ENCODE data around the gene ARHGEF28. TPM values are rescaled to one million over a fixed set of nuclear protein-coding genes. Genes with fewer than 3 reads are reported as not detected.

ARHGEF28 gene
- total RNA-seq, 1 experiment from 2014 or later: 6.1 TPM

GRCh38 chr5:73732045-73732444 is 106.0 kb downstream of the ARHGEF28 start:
- H3K4me2 ChIP-seq (ENCODE audit: low read length): no peak overlapping the region
- H3K27me3 ChIP-seq (ENCODE audit: insufficient read depth, low read length): no peaks in the 10 kb centered on the region
- H3K4me3 ChIP-seq (replicated peaks in 1 of 2; ENCODE audit: low read depth in 1 of 2, low read length in 2 of 2): no peak overlapping the region
- ChIA-PET POLR2A (no interaction called here), CTCF (no interaction called here), RAD21 (ENCODE audit: low non-redundant PET in 1 of 2, low total read pairs in 2 of 2, uncharacterized antibody in 2 of 2, unreplicated experiment in 2 of 2) (no interaction called here)
- H3K9me3 ChIP-seq (ENCODE audit: control insufficient read depth in 1 of 2, insufficient read depth in 1 of 2, low read depth in 1 of 2, low read length in 2 of 2): no peaks in the 10 kb centered on the region
- no peak overlapping the region for H3K27ac ChIP-seq (ENCODE audit: low read depth, low read length)
- no TSS peak for BruUV-seq (replicated peaks)
- TF ChIP-seq CBX3 (IDR thresholded peaks at IDR 0.05; ENCODE audit: low read depth) (no peak), SIN3A (IDR thresholded peaks at IDR 0.05; ENCODE audit: low read depth) (no peak)
- H3K79me2 ChIP-seq (ENCODE audit: insufficient read depth, low read length): no peaks in the 10 kb centered on the region
- no peaks in the 10 kb centered on the region for H3K36me3 ChIP-seq (ENCODE audit: control insufficient read depth in 1 of 2, insufficient read depth in 2 of 2, low read length in 2 of 2)
- intact Hi-C loops (cut with micrococcal nuclease): no loop called here
- no peak overlapping the region for H3K9ac ChIP-seq (ENCODE audit: low read length)
- no peaks in the 10 kb centered on the region for H3K9me2 ChIP-seq (ENCODE audit: insufficient read depth)
- no peak for DNase-seq (ENCODE audit: low read depth, low spot score)
- no peaks in the 10 kb centered on the region for H3K4me1 ChIP-seq (ENCODE audit: control insufficient read depth in 1 of 2, insufficient read depth in 2 of 2, low read length in 2 of 2)
- no peak for ATAC-seq
- no peak overlapping the region for H2AFZ ChIP-seq (ENCODE audit: low read depth, low read length, poor library complexity, severe bottlenecking)
- H4K20me1 ChIP-seq (ENCODE audit: insufficient read depth): no peaks in the 10 kb centered on the region

GRCh38 chr5:73733219-73733618 is 107.2 kb downstream of the ARHGEF28 start:
- RAD21 ChIA-PET (ENCODE audit: low non-redundant PET in 1 of 2, low total read pairs in 2 of 2, uncharacterized antibody in 2 of 2, unreplicated experiment in 2 of 2): no interaction called here
- Histone ChIP-seq H3K9me2 (ENCODE audit: insufficient read depth) (no peaks in the 10 kb centered on the region), H3K4me1 (ENCODE audit: control insufficient read depth in 1 of 2, insufficient read depth in 2 of 2, low read length in 2 of 2) (no peaks in the 10 kb centered on the region), H3K4me3 (replicated peaks in 1 of 2; ENCODE audit: low read depth in 1 of 2, low read length in 2 of 2) (no peak overlapping the region), H3K4me2 (ENCODE audit: low read length) (no peak overlapping the region), H2AFZ (ENCODE audit: low read depth, low read length, poor library complexity, severe bottlenecking) (no peak overlapping the region), H3K27ac (ENCODE audit: low read depth, low read length) (no peak overlapping the region), H3K36me3 (ENCODE audit: control insufficient read depth in 1 of 2, insufficient read depth in 2 of 2, low read length in 2 of 2) (no peaks in the 10 kb centered on the region), H4K20me1 (ENCODE audit: insufficient read depth) (no peaks in the 10 kb centered on the region), H3K27me3 (ENCODE audit: insufficient read depth, low read length) (no peaks in the 10 kb centered on the region), H3K9me3 (ENCODE audit: control insufficient read depth in 1 of 2, insufficient read depth in 1 of 2, low read depth in 1 of 2, low read length in 2 of 2) (no peaks in the 10 kb centered on the region), H3K9ac (ENCODE audit: low read length) (no peak overlapping the region), H3K79me2 (ENCODE audit: insufficient read depth, low read length) (no peaks in the 10 kb centered on the region)
- BruUV-seq (replicated peaks): no TSS peak
- intact Hi-C loops (cut with micrococcal nuclease): no loop called here
- POLR2A ChIA-PET: no interaction called here
- ATAC-seq: no peak
- CTCF ChIA-PET: no interaction called here
- DNase-seq (ENCODE audit: low read depth, low spot score): no peak
- no peak for TF ChIP-seq SIN3A (IDR thresholded peaks at IDR 0.05; ENCODE audit: low read depth)
- no peak for TF ChIP-seq EZH2 (IDR thresholded peaks at IDR 0.05)
- TF ChIP-seq ZFX (IDR thresholded peaks at IDR 0.05): no peak
- TF ChIP-seq SP1 (IDR thresholded peaks at IDR 0.05; ENCODE audit: low read depth): no peak
- no peak for TF ChIP-seq POLR2A (IDR thresholded peaks at IDR 0.05; ENCODE audit: borderline replicate concordance, extremely low read depth, insufficient read depth, insufficient read length)
- no peak for TF ChIP-seq EZH2phosphoT487 (IDR thresholded peaks at IDR 0.05; ENCODE audit: borderline replicate concordance)
- no peak for TF ChIP-seq ATF3 (IDR thresholded peaks at IDR 0.05)
- TF ChIP-seq SRF (IDR thresholded peaks at IDR 0.05; ENCODE audit: low read depth): no peak
- no peak for TF ChIP-seq EGR1 (IDR thresholded peaks at IDR 0.05; ENCODE audit: low read depth)
- no peak for TF ChIP-seq ZBTB33 (IDR thresholded peaks at IDR 0.05; ENCODE audit: extremely low read depth, insufficient replicate concordance, low read length)
- no peak for TF ChIP-seq YY1 (IDR thresholded peaks at IDR 0.05; ENCODE audit: extremely low read depth, insufficient replicate concordance, low read depth, low read length)
- TF ChIP-seq RAD21 (IDR thresholded peaks at IDR 0.05; ENCODE audit: low read depth): no peak
- no peak for TF ChIP-seq CTCF (IDR thresholded peaks at IDR 0.05 in 2 of 3, conservative IDR thresholded peaks at IDR 0.05 in 1 of 3; ENCODE audit: borderline replicate concordance in 1 of 3, insufficient read depth in 1 of 3, low read depth in 2 of 3, low read length in 2 of 3)
- no peak for TF ChIP-seq JUND (IDR thresholded peaks at IDR 0.05)
- TF ChIP-seq MAX (IDR thresholded peaks at IDR 0.05): no peak
